Liver (tissue), 9 donors: ENCODE measurements around the gene MCF2L2. TPM values are rescaled to one million over a fixed set of nuclear protein-coding genes. Genes with fewer than 3 reads are reported as not detected.

Experiments
- DNase-seq: peaks from one replicate; pipeline ENCODE4 v3.0.0-alpha.2; 2017; ENCODE audit warnings: low spot score
- H3K27ac ChIP-seq, 2 donors: one replicate each; pipeline ENCODE4 v1.7.0; 2013; ENCODE audit warnings: inconsistent platforms in 2 of 2, low read length in 2 of 2, control low read depth in 1 of 2, low read depth in 1 of 2, mild to moderate bottlenecking in 1 of 2
- H3K27me3 ChIP-seq, 4 donors: one replicate each; pipeline versions ENCODE4 v1.6.1 to v1.7.0; 2013; ENCODE audit warnings: low read length in 3 of 4, inconsistent platforms in 1 of 4, mild to moderate bottlenecking in 1 of 4, moderate library complexity in 1 of 4; ENCODE audit not compliant: control insufficient read depth in 4 of 4, insufficient read depth in 4 of 4
- H3K36me3 ChIP-seq, 4 donors: one replicate each; pipeline versions ENCODE4 v1.6.1 to v1.7.0; 2013; ENCODE audit warnings: low read length in 3 of 4, mild to moderate bottlenecking in 3 of 4, low read depth in 1 of 4, moderate library complexity in 1 of 4; ENCODE audit not compliant: control insufficient read depth in 4 of 4, insufficient read depth in 3 of 4
- H3K4me1 ChIP-seq, 4 donors: one replicate each; pipeline versions ENCODE4 v1.6.1 to v1.7.0; 2013; ENCODE audit warnings: low read length in 3 of 4, mild to moderate bottlenecking in 3 of 4, moderate library complexity in 1 of 4; ENCODE audit not compliant: control insufficient read depth in 4 of 4, insufficient read depth in 4 of 4
- H3K4me3 ChIP-seq, 3 donors: one replicate each; pipeline versions ENCODE4 v1.6.1 to v1.7.0; 2013; ENCODE audit warnings: low read length in 3 of 3, control low read depth in 1 of 3, low read depth in 1 of 3, mild to moderate bottlenecking in 1 of 3
- H3K9ac ChIP-seq, 2 donors: one replicate each; pipeline ENCODE4 v1.7.0; 2013; ENCODE audit warnings: low read length in 2 of 2, mild to moderate bottlenecking in 2 of 2, moderate library complexity in 2 of 2, control low read depth in 1 of 2, low read depth in 1 of 2
- H3K9me3 ChIP-seq, 4 donors: one replicate each; pipeline versions ENCODE4 v1.6.1 to v1.7.0; 2013; ENCODE audit warnings: low read length in 3 of 4; ENCODE audit not compliant: control insufficient read depth in 4 of 4
- EGR1 ChIP-seq, 2 donors: IDR thresholded peaks; 2 replicates each; pipeline ENCODE4 v1.6.1; 2016 to 2018; ENCODE audit warnings: antibody characterized with exemption in 2 of 2, low read depth in 2 of 2
- FOXA1 ChIP-seq: IDR thresholded peaks from 2 replicates; pipeline ENCODE4 v1.6.1; 2016; ENCODE audit warnings: antibody characterized with exemption
- FOXA2 ChIP-seq: IDR thresholded peaks from 2 replicates; pipeline ENCODE4 v1.6.1; 2016; ENCODE audit warnings: antibody characterized with exemption
- GABPA ChIP-seq, 2 donors: IDR thresholded peaks in 1 of 2; conservative IDR thresholded peaks in 1 of 2; 2 replicates each; pipeline ENCODE4 v1.6.1; 2016; ENCODE audit warnings: antibody characterized with exemption in 2 of 2, mild to moderate bottlenecking in 1 of 2, moderate library complexity in 1 of 2
- HNF4A ChIP-seq, 2 donors: conservative IDR thresholded peaks; 2 replicates each; pipeline ENCODE4 v1.6.1; 2016; ENCODE audit warnings: antibody characterized with exemption in 2 of 2, mild to moderate bottlenecking in 2 of 2
- HNF4G ChIP-seq: IDR thresholded peaks from 2 replicates; pipeline ENCODE4 v1.6.1; 2016; ENCODE audit warnings: antibody characterized with exemption
- JUND ChIP-seq, 2 donors: IDR thresholded peaks; 2 replicates each; pipeline ENCODE4 v1.6.1; 2016; ENCODE audit warnings: antibody characterized with exemption in 2 of 2
- NR2F2 ChIP-seq: IDR thresholded peaks from 2 replicates; pipeline ENCODE4 v1.6.1; 2016; ENCODE audit warnings: antibody characterized with exemption
- RAD21 ChIP-seq, 2 donors: IDR thresholded peaks; 2 replicates each; pipeline ENCODE4 v1.6.1; 2016; ENCODE audit warnings: antibody characterized with exemption in 2 of 2, mild to moderate bottlenecking in 2 of 2
- RXRA ChIP-seq, 2 donors: IDR thresholded peaks; 2 replicates each; pipeline ENCODE4 v1.6.1; 2017 to 2018; ENCODE audit warnings: antibody characterized with exemption in 2 of 2, mild to moderate bottlenecking in 1 of 2
- SP1 ChIP-seq: IDR thresholded peaks from 2 replicates; pipeline ENCODE4 v1.6.1; 2018; ENCODE audit warnings: antibody characterized with exemption, mild to moderate bottlenecking
- TAF1 ChIP-seq: conservative IDR thresholded peaks from 2 replicates; pipeline ENCODE4 v1.6.1; 2016; ENCODE audit warnings: antibody characterized with exemption, mild to moderate bottlenecking
- YY1 ChIP-seq: IDR thresholded peaks from 2 replicates; pipeline ENCODE4 v1.6.1; 2016; ENCODE audit warnings: antibody characterized with exemption, mild to moderate bottlenecking
- WGBS: extraction: QIAGEN DNeasy Blood & Tissue Kit; methylation state at CpG from one replicate; pipeline ENCODE4 v1.1.7; 2013; 5-methylcytosine and 5-hydroxymethylcytosine counted together
- polyA plus RNA-seq, 2 donors: library from polyadenylated mRNA; stranded (reverse) in 1 of 2; unstranded in 1 of 2; fragments of 200-250 nt in 1 of 2; fragments of >200 nt in 1 of 2; fragmentation: Nextera tagmentation in 1 of 2; extraction: Ambion mirVana in 1 of 2; gene quantifications; one replicate each; pipeline versions ENCODE4 v1.2.1 to v1.2.3, GENCODE V29; 2013 to 2015
- total RNA-seq, 2 donors: library from RNA; depleted of rRNA; stranded (reverse); fragments of >200 nt; gene quantifications; one replicate each; pipeline ENCODE4 v1.2.3, GENCODE V29; 2014
- TF ChIP-seq, protein P1 (sequence below): IDR thresholded peaks from 2 replicates; pipeline ENCODE4 v1.6.1; 2016; ENCODE audit warnings: antibody characterized with exemption
- TF ChIP-seq, protein P2 (sequence below): IDR thresholded peaks from 2 replicates; pipeline ENCODE4 v1.6.1; 2016; ENCODE audit warnings: antibody characterized with exemption
- TF ChIP-seq, protein P3 (sequence below): fragments of 150-350 bp; IDR thresholded peaks from 2 replicates; pipeline ENCODE4 v1.5.1; 2017; ENCODE audit warnings: improper control_type of control experiment, low read depth, low read length; ENCODE audit not compliant: missing input control
- TF ChIP-seq, protein P4 (sequence below): IDR thresholded peaks from 2 replicates; pipeline ENCODE4 v1.6.1; 2016; ENCODE audit warnings: antibody characterized with exemption
- TF ChIP-seq, protein P5 (sequence below): IDR thresholded peaks from 2 replicates; pipeline ENCODE4 v1.6.1; 2016; ENCODE audit warnings: antibody characterized with exemption, mild to moderate bottlenecking
- donor health status: healthy.
- donor health status: healthy.
- donor health status: healthy.
- donor health status: healthy.
- donor health status: healthy.

MCF2L2 gene
- total and polyA plus RNA-seq, 4 donors = 0.02 to 0.47 (median 0.17) TPM; not detected in 1

DNA sequence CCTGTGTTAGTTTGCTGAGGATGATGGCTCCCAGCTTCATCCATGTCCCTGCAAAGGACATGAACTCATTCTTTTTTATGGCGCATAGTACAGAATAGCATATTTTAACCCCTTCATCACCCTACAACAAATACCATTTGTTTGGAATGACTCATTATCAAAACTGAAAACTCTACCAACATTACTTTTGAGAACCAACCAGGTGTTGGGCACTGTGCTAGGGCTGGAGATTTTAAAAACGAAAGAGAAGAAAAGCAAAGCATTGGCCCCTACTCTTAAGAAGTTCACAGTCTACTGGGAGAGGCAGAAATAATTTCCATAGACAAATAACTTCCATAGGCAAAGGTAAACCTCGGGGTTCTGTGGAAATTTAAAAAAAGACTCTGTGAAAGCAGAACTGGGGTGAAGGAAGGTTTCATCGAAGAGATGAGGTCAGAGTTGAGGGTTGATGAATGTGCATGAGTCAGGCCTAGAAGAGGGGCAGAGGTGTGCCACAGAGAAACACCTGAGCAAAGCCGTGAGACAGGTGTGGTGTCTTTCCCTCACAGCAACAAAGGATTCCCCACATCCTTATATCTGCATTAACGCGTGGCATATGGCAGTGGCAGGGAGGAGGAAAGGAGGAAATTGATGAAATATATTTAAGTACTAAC lies 51.0 kb downstream of the MCF2L2 start:
- Histone ChIP-seq H3K27me3 (peaks cover 0 to 3% (median 0%) of the 10 kb centered on the region in 4 donors), H3K4me1 (no peaks in the 10 kb centered on the region), H3K9me3 (no peaks in the 10 kb centered on the region), H3K36me3 (no peaks in the 10 kb centered on the region), H3K4me3 (no peak overlapping the region), H3K27ac (no peak overlapping the region), H3K9ac (no peak overlapping the region)
- TF ChIP-seq NR2F2 (no peak), RAD21 (IDR thresholded peaks at IDR 0.05) (no peak), YY1 (no peak), SP1 (no peak), TAF1 (no peak), HNF4G (no peak), FOXA1 (no peak), RXRA (IDR thresholded peaks at IDR 0.05) (no peak), HNF4A (conservative IDR thresholded peaks at IDR 0.05) (no peak), FOXA2 (no peak), EGR1 (IDR thresholded peaks at IDR 0.05; ENCODE audit: low read depth in 2 of 2) (no peak), GABPA (IDR thresholded peaks at IDR 0.05 in 1 of 2, conservative IDR thresholded peaks at IDR 0.05 in 1 of 2) (no peak)
- TF ChIP-seq, protein P1, sequence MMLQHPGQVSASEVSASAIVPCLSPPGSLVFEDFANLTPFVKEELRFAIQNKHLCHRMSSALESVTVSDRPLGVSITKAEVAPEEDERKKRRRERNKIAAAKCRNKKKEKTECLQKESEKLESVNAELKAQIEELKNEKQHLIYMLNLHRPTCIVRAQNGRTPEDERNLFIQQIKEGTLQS = no peak
- TF ChIP-seq, protein P2, sequence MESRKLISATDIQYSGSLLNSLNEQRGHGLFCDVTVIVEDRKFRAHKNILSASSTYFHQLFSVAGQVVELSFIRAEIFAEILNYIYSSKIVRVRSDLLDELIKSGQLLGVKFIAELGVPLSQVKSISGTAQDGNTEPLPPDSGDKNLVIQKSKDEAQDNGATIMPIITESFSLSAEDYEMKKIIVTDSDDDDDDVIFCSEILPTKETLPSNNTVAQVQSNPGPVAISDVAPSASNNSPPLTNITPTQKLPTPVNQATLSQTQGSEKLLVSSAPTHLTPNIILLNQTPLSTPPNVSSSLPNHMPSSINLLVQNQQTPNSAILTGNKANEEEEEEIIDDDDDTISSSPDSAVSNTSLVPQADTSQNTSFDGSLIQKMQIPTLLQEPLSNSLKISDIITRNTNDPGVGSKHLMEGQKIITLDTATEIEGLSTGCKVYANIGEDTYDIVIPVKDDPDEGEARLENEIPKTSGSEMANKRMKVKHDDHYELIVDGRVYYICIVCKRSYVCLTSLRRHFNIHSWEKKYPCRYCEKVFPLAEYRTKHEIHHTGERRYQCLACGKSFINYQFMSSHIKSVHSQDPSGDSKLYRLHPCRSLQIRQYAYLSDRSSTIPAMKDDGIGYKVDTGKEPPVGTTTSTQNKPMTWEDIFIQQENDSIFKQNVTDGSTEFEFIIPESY = no peak
- TF ChIP-seq, protein P3, sequence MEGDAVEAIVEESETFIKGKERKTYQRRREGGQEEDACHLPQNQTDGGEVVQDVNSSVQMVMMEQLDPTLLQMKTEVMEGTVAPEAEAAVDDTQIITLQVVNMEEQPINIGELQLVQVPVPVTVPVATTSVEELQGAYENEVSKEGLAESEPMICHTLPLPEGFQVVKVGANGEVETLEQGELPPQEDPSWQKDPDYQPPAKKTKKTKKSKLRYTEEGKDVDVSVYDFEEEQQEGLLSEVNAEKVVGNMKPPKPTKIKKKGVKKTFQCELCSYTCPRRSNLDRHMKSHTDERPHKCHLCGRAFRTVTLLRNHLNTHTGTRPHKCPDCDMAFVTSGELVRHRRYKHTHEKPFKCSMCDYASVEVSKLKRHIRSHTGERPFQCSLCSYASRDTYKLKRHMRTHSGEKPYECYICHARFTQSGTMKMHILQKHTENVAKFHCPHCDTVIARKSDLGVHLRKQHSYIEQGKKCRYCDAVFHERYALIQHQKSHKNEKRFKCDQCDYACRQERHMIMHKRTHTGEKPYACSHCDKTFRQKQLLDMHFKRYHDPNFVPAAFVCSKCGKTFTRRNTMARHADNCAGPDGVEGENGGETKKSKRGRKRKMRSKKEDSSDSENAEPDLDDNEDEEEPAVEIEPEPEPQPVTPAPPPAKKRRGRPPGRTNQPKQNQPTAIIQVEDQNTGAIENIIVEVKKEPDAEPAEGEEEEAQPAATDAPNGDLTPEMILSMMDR = no peak
- 76% methylated on average over 7 of the region's 7 CpGs for WGBS
- no peak for DNase-seq

DNA sequence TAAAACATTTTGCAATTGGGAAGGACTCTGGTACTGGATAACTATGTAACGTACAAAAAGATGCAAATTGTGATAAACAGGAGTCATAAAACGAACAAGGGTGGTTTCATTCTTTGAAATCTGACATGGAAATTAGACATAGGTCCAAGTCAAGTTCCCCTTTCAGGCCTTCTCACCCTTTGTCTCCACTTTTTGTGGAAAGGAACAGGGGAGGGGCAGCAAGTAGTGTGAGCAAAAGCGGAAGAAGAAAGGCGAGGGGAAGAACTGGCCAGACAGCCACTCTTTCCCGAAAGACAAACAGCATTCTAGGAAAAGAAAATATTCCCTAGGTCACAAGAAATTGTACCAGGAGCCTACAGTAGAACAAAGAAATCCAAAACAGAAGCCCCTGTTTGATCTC lies 52.6 kb downstream of the MCF2L2 start:
- 63% methylated on average over 5 of the region's 5 CpGs for WGBS
- Histone ChIP-seq H3K9ac (no peak overlapping the region), H3K36me3 (no peaks in the 10 kb centered on the region), H3K9me3 (no peaks in the 10 kb centered on the region), H3K4me3 (no peak overlapping the region), H3K4me1 (no peaks in the 10 kb centered on the region), H3K27ac (no peak overlapping the region), H3K27me3 (peaks cover 0 to 3% (median 0%) of the 10 kb centered on the region in 4 donors)
- no peak for DNase-seq
- no peak for TF ChIP-seq TAF1
- no peak for TF ChIP-seq RXRA (IDR thresholded peaks at IDR 0.05)
- no peak for TF ChIP-seq FOXA1
- TF ChIP-seq HNF4A (conservative IDR thresholded peaks at IDR 0.05) = no peak
- no peak for TF ChIP-seq EGR1 (IDR thresholded peaks at IDR 0.05; ENCODE audit: low read depth in 2 of 2)
- TF ChIP-seq, protein P4, sequence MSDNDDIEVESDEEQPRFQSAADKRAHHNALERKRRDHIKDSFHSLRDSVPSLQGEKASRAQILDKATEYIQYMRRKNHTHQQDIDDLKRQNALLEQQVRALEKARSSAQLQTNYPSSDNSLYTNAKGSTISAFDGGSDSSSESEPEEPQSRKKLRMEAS = no peak
- no peak for TF ChIP-seq FOXA2
- TF ChIP-seq, protein P1 = no peak
- no peak for TF ChIP-seq HNF4G
- no peak for TF ChIP-seq SP1
- no peak for TF ChIP-seq YY1
- TF ChIP-seq JUND (IDR thresholded peaks at IDR 0.05) = no peak
- TF ChIP-seq GABPA (IDR thresholded peaks at IDR 0.05 in 1 of 2, conservative IDR thresholded peaks at IDR 0.05 in 1 of 2) = no peak
- no peak for TF ChIP-seq NR2F2
- TF ChIP-seq, protein P2 = no peak
- TF ChIP-seq, protein P3 = no peak
- TF ChIP-seq, protein P5, sequence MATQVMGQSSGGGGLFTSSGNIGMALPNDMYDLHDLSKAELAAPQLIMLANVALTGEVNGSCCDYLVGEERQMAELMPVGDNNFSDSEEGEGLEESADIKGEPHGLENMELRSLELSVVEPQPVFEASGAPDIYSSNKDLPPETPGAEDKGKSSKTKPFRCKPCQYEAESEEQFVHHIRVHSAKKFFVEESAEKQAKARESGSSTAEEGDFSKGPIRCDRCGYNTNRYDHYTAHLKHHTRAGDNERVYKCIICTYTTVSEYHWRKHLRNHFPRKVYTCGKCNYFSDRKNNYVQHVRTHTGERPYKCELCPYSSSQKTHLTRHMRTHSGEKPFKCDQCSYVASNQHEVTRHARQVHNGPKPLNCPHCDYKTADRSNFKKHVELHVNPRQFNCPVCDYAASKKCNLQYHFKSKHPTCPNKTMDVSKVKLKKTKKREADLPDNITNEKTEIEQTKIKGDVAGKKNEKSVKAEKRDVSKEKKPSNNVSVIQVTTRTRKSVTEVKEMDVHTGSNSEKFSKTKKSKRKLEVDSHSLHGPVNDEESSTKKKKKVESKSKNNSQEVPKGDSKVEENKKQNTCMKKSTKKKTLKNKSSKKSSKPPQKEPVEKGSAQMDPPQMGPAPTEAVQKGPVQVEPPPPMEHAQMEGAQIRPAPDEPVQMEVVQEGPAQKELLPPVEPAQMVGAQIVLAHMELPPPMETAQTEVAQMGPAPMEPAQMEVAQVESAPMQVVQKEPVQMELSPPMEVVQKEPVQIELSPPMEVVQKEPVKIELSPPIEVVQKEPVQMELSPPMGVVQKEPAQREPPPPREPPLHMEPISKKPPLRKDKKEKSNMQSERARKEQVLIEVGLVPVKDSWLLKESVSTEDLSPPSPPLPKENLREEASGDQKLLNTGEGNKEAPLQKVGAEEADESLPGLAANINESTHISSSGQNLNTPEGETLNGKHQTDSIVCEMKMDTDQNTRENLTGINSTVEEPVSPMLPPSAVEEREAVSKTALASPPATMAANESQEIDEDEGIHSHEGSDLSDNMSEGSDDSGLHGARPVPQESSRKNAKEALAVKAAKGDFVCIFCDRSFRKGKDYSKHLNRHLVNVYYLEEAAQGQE = no peak
